IMR-90 (cell line): Measurements from ENCODE around the gene SRSF2.

Source experiments
- CHD1 ChIP-seq: IDR thresholded peaks from 2 replicates; pipeline ENCODE4 v1.6.1; 2012; ENCODE audit warnings: low read depth, low read length, improper control_type of control experiment
- CTCF ChIP-seq: conservative IDR thresholded peaks from 2 replicates; pipeline ENCODE4 v1.5.1; 2012; ENCODE audit warnings: mild to moderate bottlenecking, low read depth, low read length, improper control_type of control experiment
- FOS ChIP-seq: fragments of 150-350 bp; IDR thresholded peaks from 2 replicates; pipeline ENCODE4 v1.6.1; 2016; ENCODE audit warnings: low read depth, low read length
- MAFK ChIP-seq: IDR thresholded peaks from 2 replicates; pipeline ENCODE4 v1.6.1; 2012; ENCODE audit warnings: low read depth, low read length, improper control_type of control experiment
- MAZ ChIP-seq: IDR thresholded peaks from 2 replicates; pipeline ENCODE4 v1.6.1; 2012; ENCODE audit warnings: low read depth, mild to moderate bottlenecking, low read length, improper control_type of control experiment, moderate library complexity, borderline replicate concordance
- MXI1 ChIP-seq: IDR thresholded peaks from 2 replicates; pipeline ENCODE4 v1.6.1; 2012; ENCODE audit warnings: low read depth, mild to moderate bottlenecking, low read length, moderate library complexity, borderline replicate concordance
- NFE2L2 ChIP-seq: fragments of 150-350 bp; IDR thresholded peaks from 2 replicates; pipeline ENCODE4 v1.6.1; 2016; ENCODE audit warnings: low read depth, mild to moderate bottlenecking, low read length
- POLR2A ChIP-seq: IDR thresholded peaks from 2 replicates; pipeline ENCODE4 v1.6.1; 2012; ENCODE audit warnings: mild to moderate bottlenecking, low read depth, low read length
- RAD21 ChIP-seq: IDR thresholded peaks from 2 replicates; pipeline ENCODE4 v1.6.1; 2012; ENCODE audit warnings: low read length, improper control_type of control experiment
- SMC3 ChIP-seq: fragments of 150-350 bp; IDR thresholded peaks from 2 replicates; pipeline ENCODE4 v1.6.1; 2016; ENCODE audit warnings: low read depth, mild to moderate bottlenecking, antibody characterized with exemption, low read length, moderate library complexity
- TF ChIP-seq, protein P1 (sequence below): fragments of 150-350 bp; IDR thresholded peaks from 2 replicates; pipeline ENCODE4 v1.6.1; 2017; ENCODE audit warnings: mild to moderate bottlenecking, antibody characterized with exemption, low read length, low read depth

- TF ChIP-seq CHD1 = no peak
- no peak for TF ChIP-seq CTCF
- TF ChIP-seq FOS = no peak
- TF ChIP-seq NFE2L2 = no peak
- TF ChIP-seq POLR2A = no peak
- TF ChIP-seq SMC3 = no peak
- no peak for TF ChIP-seq MAZ
- no peak for TF ChIP-seq RAD21
- TF ChIP-seq MXI1 = no peak
- TF ChIP-seq, protein P1, sequence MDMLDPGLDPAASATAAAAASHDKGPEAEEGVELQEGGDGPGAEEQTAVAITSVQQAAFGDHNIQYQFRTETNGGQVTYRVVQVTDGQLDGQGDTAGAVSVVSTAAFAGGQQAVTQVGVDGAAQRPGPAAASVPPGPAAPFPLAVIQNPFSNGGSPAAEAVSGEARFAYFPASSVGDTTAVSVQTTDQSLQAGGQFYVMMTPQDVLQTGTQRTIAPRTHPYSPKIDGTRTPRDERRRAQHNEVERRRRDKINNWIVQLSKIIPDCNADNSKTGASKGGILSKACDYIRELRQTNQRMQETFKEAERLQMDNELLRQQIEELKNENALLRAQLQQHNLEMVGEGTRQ = no peak
- TF ChIP-seq MAFK = no peak
Observed at GRCh38 chr17:76685366-76685765, 51.8 kb downstream of the SRSF2 start.
